ACHN (cell line): ENCODE results near the gene TUBB4B.
A peak's percentile ranks its signal among the peaks of the same experiment; 100 is the strongest.

Experiments used
- DNase-seq: peaks from one replicate; pipeline ENCODE4 v3.0.0-alpha.2; 2015
- in situ Hi-C: cut with HindIII; loops from 2 replicates; pipeline ENCODE4 v1.10.0; 2017; ENCODE audit warnings: low sequenced_read_pairs, low pct_ligation_motif_present, low pct_unique_long_range_greater_than_20kb

The TUBB4B gene

DNA sequence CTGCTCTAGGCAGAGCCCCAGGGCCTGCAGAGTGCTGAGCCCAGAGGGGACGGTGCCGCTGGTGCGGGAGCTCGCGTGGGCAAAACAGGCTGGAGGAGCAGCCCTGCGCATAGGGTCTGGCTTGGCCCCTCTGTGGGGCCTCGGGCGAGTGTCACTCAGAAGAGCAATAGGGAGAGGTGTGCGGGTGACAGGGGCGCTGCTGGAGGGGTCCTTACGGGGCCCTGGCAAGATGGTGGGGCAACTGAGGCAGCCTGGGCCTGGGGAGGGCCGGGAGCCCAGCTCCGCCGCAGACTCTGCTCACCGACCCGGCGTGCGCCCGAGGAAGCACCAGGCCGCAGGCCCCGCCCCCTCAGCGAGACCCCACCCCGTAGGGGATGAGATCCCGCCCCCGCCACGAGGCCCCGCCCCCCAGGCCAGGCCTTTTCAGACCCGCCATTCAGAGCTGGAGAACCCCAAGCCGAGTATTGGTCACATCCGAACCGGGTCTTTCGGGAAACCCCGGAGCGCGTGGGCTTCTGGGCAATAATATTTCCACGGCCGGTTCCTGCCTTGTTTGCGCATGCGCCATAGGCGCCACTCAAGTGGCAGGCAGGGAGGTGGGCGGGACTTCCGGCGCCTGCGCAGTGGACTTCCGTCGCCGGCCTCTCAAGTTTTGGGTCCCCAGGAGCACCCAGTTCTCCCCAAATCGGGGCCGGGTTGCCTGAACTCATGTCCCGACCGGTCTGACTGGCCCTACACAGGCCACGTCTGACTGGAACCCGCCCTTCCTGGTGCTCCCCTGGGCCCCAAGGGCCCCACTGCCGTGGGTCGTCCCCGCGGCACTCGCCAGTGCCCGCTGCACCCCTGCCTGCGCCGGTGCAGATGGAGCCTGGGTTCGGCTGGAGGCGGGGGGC, 17.8 kb upstream of the TUBB4B start:
- DNase-seq = peak; percentile 96
- in situ Hi-C loops = no loop called here

DNA sequence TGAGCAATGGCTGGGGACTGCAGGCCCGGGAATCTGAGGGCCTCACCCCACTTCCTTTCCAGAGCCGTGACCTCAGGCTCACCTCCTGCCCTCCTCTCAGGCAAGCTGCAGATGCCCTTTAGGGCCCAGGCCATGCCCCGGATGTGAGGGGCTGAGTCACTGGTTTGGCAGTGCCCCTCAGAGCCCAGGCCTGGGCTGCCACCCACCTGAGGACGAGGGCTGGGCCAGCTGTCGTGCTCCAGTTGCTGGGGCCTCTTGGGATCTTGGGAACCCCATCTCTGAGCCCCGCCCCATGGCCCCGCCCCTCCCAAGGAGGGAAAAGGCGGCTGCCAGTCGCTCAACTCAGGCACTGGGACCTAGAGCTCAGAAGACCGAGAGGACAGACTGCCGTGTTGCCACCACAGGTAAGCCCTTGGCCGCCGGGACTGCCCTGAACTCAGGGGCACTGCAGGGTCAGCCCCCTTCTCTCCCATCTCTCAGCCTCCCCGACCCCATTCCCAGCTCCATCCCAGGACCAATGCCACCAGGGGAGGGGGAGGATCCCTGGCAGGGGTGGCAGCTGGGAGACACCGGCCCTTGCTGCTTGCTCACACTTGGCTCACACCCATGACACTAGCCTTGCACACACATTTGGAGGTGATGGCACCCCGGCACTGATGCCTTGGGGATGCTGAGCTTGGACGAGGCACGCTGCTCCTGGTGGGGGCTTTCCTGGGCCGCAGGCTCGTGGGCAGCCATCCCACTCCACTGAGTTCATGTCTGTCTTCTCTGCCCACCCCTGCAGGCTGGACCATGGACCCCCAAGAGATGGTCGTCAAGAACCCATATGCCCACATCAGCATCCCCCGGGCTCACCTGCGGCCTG, 16.0 kb upstream of the TUBB4B start, which contains the start of gene CYSRT1:
CYSRT1 (plus strand) TSS at position 345 of the 865 bp plus-strand sequence; CDS start at position 793, 448 bp downstream.
- in situ Hi-C loops = no loop called here
- no peak for DNase-seq

DNA sequence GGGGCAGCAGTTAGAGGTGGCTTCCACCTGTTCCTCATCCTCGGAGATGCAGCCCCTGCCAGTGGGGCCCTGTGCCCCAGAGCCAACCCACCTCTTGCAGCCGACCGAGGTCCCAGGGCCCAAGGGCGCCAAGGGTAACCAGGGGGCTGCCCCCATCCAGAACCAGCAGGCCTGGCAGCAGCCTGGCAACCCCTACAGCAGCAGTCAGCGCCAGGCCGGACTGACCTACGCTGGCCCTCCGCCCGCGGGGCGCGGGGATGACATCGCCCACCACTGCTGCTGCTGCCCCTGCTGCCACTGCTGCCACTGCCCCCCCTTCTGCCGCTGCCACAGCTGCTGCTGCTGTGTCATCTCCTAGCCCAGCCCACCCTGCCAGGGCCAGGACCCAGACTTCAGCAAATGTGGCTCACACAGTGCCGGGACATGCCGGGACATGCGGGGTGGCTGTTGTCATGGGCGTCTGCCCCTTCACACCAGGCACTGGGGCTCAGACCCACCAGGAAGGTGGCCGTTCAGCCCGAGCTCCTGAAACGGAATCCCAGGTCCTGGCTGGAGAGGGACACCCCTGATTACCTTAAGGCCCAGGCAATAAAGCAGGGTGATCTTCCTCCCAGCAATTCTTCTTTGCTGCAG, 15.3 kb upstream of the TUBB4B start:
- in situ Hi-C loops = no loop called here

DNA sequence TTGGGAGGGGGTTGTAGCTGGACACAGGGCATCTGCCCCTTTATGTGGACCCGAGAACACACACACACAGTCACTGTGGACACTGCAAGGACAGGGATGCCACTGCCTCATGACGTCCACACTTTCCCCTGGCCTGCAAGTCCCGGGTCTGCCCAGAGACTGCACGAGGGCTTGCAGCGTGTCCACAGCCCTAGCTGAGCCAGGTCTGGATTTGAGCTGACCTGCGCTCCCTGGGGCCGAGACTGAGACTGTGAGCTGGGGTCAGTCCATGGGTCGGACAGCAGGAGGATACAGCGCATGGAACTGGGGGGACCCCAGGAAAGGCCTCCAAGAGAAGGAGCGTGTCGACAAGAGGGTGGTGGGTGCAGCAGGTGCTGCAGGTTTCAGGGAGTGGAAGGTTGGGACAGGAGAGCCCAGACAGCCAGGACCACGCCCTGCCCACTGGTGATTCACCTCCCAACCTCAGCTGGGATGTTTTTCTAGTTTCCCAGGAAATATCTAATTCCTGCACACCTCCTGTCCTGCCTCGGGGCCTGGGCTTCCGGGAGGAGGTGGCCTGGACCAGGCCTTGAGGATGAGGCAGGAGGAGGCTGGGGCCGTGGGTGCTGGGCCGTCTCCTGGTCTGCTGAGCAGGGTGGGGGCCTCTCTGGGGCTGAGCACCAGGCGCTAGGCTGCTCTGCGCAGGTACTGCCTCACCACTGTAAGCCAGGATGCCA, 14.6 kb upstream of the TUBB4B start:
- no peak for DNase-seq
- in situ Hi-C loops = no loop called here

More for the DNA sequence above, 15.3 kb upstream of the TUBB4B start:
- no peak for DNase-seq

DNA sequence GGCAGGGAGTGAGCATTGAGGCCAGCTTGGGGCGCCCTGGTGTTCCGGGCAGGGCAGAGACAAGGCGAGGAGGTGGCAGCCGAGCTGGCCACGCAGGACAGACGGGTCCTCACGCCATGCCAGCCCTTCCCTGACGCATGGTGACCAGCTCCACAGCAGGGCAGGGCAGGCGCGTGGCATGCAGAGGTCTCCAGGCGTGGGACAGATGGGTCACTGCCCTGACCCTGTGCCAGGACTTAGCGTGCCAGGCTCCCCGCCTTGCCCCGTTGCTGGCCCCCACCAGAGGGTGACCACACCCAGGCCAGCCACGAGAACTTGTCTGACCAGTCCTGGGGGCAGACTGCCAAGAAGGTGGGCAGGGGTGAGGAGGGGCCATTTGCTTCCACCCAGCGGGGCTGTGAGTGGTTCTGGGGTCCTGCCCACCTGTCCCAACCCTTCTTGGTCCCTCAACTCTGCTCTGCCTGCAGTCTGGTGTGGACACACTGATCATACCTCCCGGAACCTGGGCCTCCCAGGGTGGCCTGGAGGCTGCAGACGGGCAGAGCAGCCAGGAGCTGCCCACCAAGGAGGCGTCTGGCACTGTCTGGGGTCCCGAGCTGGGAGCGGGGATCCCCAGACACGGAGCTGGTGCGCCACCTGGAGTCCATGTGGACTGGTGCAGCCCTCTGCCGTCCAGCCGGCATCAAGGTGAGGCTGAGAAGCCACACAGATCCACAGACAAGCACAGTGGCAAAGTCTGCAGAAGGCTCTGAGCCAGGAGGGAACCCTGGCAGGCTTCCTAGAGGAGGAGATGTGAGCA, 13.8 kb upstream of the TUBB4B start, which contains the start of gene RNF224:
RNF224 (plus strand) TSS at position 449 of the 799 bp plus-strand sequence. CDS start 834 bp downstream, outside the sequence.
- peak; percentile 76 for DNase-seq
- in situ Hi-C loops = no loop called here

DNA sequence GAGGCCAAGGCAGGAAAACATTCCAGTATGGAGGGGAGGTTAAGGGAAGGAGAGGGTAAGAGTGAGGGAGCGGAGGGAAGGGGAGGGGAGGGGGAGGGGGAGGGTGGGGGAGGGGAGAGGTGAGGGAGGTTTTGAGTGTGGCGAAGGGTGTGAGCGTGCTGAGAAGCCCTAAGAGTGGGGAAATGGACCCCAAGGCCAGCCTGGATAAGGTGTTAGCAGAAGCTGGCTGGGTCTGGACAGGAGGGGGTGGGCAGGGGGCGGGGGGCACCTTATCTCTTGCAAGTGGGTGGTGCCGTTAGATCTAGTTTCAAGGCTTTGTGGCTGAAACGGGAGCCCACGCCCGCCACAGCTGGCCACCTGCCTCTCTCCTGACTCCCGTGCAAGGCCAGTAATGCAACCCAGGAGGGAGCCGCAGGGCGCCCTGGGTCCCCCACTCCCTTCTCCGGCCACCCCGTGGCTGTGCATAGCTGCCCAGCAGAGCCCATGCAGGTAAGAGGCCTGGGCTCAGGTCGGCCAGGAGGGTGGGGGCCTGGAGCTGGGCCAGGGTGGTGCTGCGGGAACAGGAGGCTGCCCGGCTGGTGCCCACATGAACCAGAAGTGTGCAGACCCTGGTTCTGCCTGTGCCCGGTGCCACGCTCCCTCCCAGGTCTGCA, 13.1 kb upstream of the TUBB4B start:
- no peak for DNase-seq
- in situ Hi-C loops = no loop called here

DNA sequence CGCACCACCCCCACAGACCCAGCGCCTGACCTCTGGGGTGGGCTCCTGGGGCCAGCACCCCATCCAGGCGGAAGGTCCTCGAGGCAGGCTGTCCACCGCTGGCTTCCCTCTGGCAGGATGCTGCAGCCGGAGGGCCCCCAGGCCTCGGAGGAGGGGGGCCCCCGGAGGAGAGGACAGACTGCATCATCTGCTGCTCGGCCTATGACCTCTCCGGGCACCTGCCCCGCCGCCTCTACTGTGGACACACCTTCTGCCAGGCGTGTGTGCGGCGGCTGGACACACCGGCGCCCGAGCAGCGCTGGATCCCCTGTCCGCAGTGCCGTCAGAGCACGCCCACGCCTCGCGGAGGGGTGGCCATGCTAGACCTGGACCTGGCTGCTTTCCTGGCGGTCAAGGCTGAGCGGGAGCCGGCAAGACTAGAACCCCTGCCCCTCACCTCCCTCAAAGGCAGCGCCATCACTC, 12.6 kb upstream of the TUBB4B start:
- no peak for DNase-seq
- in situ Hi-C loops = no loop called here

DNA sequence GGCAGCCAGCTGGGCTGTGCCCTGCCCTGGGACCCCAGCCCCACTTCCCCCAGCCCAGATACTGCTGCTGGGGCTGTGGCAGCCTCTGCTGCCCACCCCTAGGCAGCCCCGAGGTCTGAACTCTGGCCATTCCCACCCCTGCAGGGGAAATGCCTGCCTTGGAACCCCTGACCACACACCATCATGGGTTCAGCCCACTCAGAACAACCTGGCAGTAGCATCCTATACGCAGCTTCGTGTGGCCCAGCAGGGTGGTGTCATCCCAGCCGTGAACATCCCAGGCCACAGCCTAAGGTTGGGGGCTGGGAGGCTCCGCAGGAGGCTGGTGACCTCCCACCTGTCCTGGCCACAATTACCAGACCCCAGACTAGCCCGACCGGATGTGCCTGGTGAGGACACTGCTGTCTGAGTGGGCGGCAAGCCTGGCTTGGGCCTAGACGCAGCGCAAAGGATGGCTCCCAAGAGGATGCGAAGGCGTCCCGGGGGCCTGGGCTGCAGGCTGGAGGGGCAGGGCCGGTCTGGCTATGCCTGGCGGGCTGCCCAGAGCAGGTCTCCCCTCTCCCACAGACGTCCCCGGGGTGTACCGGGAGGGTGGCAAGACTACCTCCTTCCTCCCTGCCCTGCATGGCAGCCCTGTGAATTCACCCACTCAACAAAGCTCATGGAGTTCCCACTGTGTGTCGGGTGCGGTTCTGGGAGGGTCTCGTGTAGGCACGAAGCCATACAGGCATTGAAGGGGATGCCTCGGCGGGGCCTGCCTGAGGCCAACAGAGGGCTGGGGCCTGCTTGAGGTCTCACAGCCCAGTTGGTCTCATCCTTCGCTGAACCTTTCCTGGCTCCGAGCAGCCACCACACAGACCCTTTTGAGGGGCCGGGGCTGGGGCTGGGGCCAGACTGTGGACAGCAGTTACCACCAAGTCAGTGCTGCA, 11.9 kb upstream of the TUBB4B start:
- in situ Hi-C loops = no loop called here

DNA sequence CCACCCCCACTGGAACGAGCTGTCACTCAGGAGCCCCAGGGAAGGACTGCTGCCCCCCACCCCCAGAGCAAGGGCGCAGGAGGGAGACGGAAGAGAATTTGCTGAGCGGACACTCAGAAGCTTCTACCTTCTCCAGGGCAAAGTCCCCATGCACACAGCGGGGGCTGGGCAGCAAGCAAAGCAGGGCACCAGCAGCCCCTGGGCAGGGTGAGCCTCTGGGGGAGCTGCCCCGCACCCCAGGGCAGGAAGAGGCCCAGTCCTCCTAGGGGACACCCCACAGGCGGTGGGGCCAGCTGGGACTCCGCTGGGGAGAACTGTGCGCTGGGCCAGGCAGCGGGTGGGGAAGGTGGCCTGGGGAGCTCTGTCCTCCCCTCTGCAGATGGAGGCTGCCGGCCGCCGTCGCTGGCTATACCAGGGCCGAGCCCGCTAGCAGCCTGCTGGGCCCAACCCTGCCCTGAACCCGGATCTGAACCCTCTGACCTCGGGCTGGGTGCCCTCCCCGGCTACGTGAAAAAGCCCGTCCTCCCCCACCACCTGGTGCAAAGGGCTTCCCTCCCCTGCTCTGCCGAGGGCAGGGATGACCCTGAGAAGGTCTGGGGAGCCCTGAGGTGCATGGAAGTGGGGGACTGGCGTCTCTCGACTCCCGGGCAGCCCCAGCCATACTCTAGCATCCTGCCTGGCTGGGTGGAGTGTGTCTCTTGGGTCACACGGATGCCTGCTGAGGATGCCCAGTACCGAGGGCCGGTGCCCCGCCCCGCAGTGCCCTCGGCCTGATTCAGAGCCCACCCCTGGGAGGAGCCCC, 11.0 kb upstream of the TUBB4B start:
- in situ Hi-C loops = no loop called here
- no peak for DNase-seq

More for the DNA sequence above, 11.9 kb upstream of the TUBB4B start:
- DNase-seq = no peak

DNA sequence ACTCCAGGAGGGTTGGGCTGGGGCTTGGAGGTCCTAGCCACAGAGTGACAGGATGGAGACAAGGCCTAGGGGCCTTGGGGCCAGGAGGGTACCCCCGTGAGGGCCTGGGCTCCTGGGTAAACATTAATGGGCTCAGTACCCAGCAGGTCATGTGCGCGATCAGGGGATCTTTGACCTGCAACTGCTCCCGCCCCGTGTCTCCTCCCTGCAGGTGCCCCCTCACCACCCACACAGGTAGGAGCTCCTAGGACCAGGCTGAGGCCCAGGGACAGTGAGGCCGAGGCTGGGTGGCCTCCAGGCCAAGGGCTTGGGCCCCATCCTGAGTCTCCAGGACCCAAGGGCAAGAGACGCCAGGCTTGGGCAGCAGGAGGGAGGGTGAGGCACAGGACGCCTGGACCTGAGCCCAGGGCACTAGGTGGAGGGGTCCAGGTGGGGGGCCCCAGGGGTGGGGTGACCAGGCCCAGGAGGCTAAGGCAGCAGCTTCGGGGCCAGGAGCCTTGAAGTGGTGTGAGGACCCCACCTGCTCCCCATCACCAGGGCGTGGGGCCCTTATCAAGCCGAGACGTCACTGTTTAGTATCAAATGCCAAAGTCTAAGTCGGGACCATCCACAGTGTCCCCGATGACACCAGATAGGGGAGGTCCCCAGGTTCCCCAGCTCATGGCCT, 10.2 kb upstream of the TUBB4B start, which contains the start of gene SLC34A3:
SLC34A3 (plus strand) TSS at position 197 of the 667 bp plus-strand sequence. CDS start 802 bp downstream, outside the sequence.
- in situ Hi-C loops = no loop called here
- no peak for DNase-seq

DNA sequence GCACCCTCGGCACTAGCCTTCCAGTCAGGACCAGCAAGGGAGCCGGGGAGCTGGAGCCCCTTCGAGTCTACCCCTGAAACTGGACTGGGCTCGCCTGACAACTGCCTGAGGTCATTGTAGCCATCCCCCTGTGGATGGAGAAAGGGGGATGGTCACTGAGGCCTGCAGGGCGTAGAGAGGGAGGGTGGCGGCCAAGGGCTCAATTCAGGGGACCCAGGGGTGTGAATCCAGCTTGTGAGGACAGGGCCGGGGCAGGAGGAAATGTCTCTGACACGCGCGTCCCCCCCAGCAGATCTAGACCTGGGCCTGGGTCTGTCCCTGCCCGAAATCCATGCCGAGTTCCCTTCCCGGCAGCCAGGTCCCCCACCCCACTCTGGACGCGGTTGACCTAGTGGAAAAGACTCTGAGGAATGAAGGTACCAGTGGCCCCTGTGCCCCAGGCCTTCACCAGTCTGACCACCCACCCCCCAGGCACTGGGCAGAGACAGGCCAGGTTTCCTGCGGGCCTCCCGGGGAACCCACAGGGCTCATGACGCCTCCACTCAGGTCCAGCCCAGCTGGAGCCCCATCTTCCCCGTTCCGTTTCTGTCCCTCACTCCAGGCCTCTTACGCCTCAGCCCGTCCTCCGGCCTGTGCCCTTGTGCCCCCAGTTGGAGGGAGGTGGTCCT, 9.6 kb upstream of the TUBB4B start:
- in situ Hi-C loops = no loop called here
- DNase-seq = no peak

DNA sequence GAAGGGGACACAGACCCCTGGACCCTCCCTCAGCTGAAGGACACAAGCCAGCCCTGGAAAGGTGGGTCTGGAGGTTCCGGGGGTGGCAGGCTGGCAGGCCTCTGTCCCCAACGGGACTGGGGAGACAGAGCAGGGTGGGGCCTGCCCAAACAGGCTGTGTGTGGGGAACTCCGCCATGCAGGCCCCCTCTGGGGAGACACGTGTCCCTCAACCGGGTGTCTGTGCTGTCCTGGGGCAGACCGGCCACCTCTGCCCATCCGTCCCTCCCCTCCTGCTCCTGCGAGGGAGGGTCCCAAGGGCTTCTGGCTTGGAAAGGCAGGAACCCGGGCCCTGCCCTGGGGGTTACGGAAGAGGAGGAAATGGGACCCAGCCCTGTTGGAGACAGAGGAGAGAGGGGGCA, 9.0 kb upstream of the TUBB4B start:
- DNase-seq = no peak
- in situ Hi-C loops = no loop called here

DNA sequence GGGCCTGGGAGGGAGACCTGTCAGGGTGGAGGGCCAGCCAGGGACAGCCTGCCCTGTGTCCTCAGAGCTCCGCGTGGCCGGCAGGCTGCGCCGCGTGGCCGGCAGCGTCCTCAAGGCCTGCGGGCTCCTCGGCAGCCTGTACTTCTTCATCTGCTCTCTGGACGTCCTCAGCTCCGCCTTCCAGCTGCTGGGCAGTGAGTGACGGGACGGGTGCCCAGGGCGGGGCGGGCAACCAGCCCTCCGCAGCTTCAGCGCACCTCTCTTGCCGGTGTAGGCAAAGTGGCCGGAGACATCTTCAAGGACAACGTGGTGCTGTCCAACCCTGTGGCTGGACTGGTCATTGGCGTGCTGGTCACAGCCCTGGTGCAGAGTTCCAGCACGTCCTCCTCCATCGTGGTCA, 8.6 kb upstream of the TUBB4B start:
- in situ Hi-C loops = no loop called here
- DNase-seq = no peak
